ENCODE results near the gene ROBO1.
"Not testable (repeated sequence)": the region's sequence is repeated elsewhere in the genome, so short reads cannot be mapped to it uniquely, and the experiment has no call there.

Gene ROBO1

DNA sequence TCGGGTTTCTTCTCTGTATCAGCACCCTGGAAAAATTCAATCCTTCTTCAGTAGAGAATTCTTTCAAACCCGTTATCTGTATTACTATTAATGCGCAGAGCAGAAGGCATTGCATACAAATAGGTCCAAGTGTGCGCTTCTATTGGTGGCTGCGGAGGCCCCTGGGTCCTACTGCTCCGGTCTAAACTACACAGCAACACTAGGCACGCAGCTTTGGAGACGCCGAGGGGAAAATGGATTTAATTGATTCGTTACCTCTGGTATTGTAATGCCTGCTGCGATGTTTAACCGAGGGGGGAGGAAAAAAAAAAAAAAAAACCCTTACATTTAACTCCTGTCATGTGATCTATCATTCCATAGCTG lies at the start of gene ROBO1:
Gene ROBO1 (minus strand): TSS at position 94 of the 363 bp plus-strand sequence.
- Histone ChIP-seq H3K36me3 (ENCODE audit: insufficient read depth, low read depth, low read length) (no peaks in the 10 kb centered on the region), H3K27me3 (ENCODE audit: insufficient read depth, low read length) (peaks cover 47% of the 10 kb centered on the region), H3K4me3 (ENCODE audit: low read length) (peak within 1 kb of the TSS; percentile 73), H3K27ac (ENCODE audit: low read length) (no peak within 1 kb of the TSS), H3K9ac (ENCODE audit: low read depth, low read length) (no peak within 1 kb of the TSS), H3K9me3 (ENCODE audit: insufficient read depth, low read depth, low read length) (no peaks in the 10 kb centered on the region), H3K4me1 (ENCODE audit: insufficient read depth, low read length) (peaks cover 8% of the 10 kb centered on the region; the same call in 1 of the 2 replicates)

DNA sequence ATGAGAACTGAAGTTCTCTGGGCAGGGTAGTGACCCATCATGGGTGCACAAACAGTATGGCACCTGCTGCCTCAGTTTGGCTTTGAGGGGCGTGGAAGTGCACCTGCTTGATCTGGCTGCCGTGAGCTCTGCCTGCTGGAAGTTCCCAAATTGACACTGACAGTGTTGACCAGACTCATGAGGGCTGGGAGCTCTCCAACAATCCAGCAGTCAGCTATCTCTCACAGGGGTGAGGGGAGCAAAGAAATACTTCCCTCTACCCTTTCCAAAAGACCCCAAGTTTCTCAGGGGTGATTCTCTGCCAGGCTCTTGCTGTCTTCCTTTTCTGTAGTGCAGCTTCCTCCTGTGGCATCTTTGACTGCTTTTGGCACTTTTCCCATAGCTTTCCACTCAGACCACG lies 49.4 kb upstream of the ROBO1 start:
- peaks cover 2% of the 10 kb centered on the region; the same call in 1 of the 2 replicates for H3K4me1 ChIP-seq (ENCODE audit: insufficient read depth, low read length)
- no peak overlapping the region for H3K9ac ChIP-seq (ENCODE audit: low read depth, low read length)
- no peaks in the 10 kb centered on the region for H3K9me3 ChIP-seq (ENCODE audit: insufficient read depth, low read depth, low read length)
- H3K36me3 ChIP-seq (ENCODE audit: insufficient read depth, low read depth, low read length) = no peaks in the 10 kb centered on the region
- H3K27ac ChIP-seq (ENCODE audit: low read length) = no peak overlapping the region
- no peak overlapping the region for H3K4me3 ChIP-seq (ENCODE audit: low read length)
- no peaks in the 10 kb centered on the region for H3K27me3 ChIP-seq (ENCODE audit: insufficient read depth, low read length)

DNA sequence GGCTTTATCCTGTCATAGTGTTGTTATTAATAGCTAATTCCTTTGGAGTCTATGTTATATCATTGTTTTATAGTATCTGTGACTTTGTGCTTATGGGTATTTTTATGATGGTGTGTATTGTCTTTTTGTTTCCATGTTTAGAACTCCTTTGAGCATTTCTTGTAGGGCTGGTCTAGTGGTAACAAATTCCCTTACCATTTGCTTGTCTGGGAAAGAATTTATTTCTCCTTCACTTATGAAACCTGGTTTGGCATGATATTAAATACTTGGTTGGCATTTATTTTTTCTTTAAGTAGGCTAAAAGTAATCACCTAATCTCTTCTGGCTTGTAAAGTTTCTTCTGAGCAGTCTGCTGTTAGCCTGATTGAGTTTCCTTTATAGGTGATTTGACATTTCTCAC lies 47.7 kb upstream of the ROBO1 start:
- Histone ChIP-seq H3K9ac (ENCODE audit: low read depth, low read length) (no peak overlapping the region), H3K4me3 (ENCODE audit: low read length) (no peak overlapping the region), H3K27me3 (ENCODE audit: insufficient read depth, low read length) (no peaks in the 10 kb centered on the region), H3K4me1 (ENCODE audit: insufficient read depth, low read length) (no peaks in the 10 kb centered on the region), H3K36me3 (ENCODE audit: insufficient read depth, low read depth, low read length) (no peaks in the 10 kb centered on the region), H3K27ac (ENCODE audit: low read length) (no peak overlapping the region), H3K9me3 (ENCODE audit: insufficient read depth, low read depth, low read length) (no peaks in the 10 kb centered on the region)

DNA sequence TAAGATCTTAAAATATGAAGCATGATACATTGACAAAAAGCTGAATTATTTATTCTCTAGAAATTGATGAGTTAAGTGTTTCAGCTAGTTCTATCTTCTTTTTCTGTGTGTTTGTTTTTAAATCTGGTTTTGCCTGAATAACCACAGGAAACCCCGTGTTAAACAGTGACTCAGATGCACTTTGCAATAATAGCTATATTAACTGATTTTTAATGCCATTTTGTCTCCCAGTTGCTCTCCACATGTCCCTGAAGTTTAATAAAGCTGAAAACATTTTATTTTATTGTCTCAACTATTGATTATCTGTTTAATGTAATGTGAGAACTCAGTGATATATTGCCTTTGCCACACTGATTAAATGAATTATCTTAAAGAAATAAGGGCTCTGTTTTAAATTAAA lies 42.8 kb upstream of the ROBO1 start:
- H3K27ac ChIP-seq (ENCODE audit: low read length) = no peak overlapping the region
- no peak overlapping the region for H3K4me3 ChIP-seq (ENCODE audit: low read length)
- no peaks in the 10 kb centered on the region for H3K36me3 ChIP-seq (ENCODE audit: insufficient read depth, low read depth, low read length)
- no peak overlapping the region for H3K9ac ChIP-seq (ENCODE audit: low read depth, low read length)
- H3K4me1 ChIP-seq (ENCODE audit: insufficient read depth, low read length) = no peaks in the 10 kb centered on the region
- no peaks in the 10 kb centered on the region for H3K9me3 ChIP-seq (ENCODE audit: insufficient read depth, low read depth, low read length)
- no peaks in the 10 kb centered on the region for H3K27me3 ChIP-seq (ENCODE audit: insufficient read depth, low read length)

DNA sequence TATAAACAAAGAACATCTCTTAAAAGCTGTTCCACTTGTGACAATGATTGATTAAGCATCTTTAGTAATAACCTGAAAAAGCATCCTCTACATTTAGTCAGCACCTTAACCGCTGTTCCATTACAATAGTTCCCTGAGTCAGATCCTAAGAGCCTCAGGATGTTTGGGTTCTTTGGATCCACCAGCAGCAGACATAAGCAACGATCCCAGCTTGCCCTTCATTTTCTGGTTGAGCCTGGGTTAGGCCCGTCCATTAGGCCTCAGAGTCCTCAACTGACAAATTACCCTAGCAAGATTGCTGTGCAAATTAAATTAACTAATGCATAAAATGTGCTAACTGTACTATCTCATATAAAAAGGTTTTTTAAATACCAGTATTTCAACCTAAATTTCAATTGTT lies 42.3 kb upstream of the ROBO1 start:
- no peak overlapping the region for H3K9ac ChIP-seq (ENCODE audit: low read depth, low read length)
- no peaks in the 10 kb centered on the region for H3K4me1 ChIP-seq (ENCODE audit: insufficient read depth, low read length)
- H3K4me3 ChIP-seq (ENCODE audit: low read length) = no peak overlapping the region
- no peaks in the 10 kb centered on the region for H3K9me3 ChIP-seq (ENCODE audit: insufficient read depth, low read depth, low read length)
- no peaks in the 10 kb centered on the region for H3K27me3 ChIP-seq (ENCODE audit: insufficient read depth, low read length)
- no peaks in the 10 kb centered on the region for H3K36me3 ChIP-seq (ENCODE audit: insufficient read depth, low read depth, low read length)
- H3K27ac ChIP-seq (ENCODE audit: low read length) = no peak overlapping the region

DNA sequence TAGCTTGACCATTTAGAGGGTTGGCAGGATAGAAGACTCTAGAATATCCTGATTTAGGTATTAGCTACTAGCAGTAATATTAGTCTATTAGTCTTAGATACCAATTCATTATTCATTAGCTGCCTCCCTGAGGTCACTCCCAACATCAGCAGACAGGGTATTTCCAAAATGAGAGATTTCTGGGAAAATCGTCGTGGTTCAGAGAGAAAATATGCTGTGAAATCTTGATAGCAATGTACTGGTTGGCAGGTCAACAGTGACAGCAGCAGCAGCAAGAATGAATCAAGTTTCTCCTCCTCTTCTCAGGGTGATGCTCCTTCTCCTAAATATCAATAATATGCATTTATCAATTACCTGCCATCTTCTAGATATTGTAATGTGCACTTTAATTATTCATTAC lies 41.3 kb upstream of the ROBO1 start:
- Histone ChIP-seq H3K27ac (ENCODE audit: low read length) (no peak overlapping the region), H3K27me3 (ENCODE audit: insufficient read depth, low read length) (no peaks in the 10 kb centered on the region), H3K4me1 (ENCODE audit: insufficient read depth, low read length) (no peaks in the 10 kb centered on the region), H3K9ac (ENCODE audit: low read depth, low read length) (no peak overlapping the region), H3K9me3 (ENCODE audit: insufficient read depth, low read depth, low read length) (no peaks in the 10 kb centered on the region), H3K4me3 (ENCODE audit: low read length) (no peak overlapping the region), H3K36me3 (ENCODE audit: insufficient read depth, low read depth, low read length) (no peaks in the 10 kb centered on the region)

DNA sequence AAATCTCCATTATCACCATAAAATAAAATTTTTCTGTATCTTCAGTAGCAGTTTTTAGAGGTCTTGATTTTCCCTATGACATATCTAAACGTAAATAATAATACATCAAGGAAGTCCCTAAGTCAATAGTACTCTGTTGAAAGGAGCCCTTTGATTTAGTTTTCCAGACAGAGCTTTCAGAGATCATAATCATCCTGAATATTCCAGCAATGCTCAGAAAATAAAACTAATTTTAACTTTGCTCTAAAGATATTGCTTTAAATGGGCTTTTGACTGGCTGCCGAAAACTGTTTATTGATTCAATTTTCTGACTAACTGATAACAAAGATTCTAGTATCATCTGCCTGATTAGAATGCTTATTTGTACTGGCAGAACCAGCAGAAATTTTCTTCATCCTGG lies 40.7 kb upstream of the ROBO1 start:
- H3K9me3 ChIP-seq (ENCODE audit: insufficient read depth, low read depth, low read length) = no peaks in the 10 kb centered on the region
- no peaks in the 10 kb centered on the region for H3K4me1 ChIP-seq (ENCODE audit: insufficient read depth, low read length)
- no peaks in the 10 kb centered on the region for H3K27me3 ChIP-seq (ENCODE audit: insufficient read depth, low read length)
- H3K9ac ChIP-seq (ENCODE audit: low read depth, low read length) = no peak overlapping the region
- no peak overlapping the region for H3K4me3 ChIP-seq (ENCODE audit: low read length)
- no peaks in the 10 kb centered on the region for H3K36me3 ChIP-seq (ENCODE audit: insufficient read depth, low read depth, low read length)
- H3K27ac ChIP-seq (ENCODE audit: low read length) = no peak overlapping the region

DNA sequence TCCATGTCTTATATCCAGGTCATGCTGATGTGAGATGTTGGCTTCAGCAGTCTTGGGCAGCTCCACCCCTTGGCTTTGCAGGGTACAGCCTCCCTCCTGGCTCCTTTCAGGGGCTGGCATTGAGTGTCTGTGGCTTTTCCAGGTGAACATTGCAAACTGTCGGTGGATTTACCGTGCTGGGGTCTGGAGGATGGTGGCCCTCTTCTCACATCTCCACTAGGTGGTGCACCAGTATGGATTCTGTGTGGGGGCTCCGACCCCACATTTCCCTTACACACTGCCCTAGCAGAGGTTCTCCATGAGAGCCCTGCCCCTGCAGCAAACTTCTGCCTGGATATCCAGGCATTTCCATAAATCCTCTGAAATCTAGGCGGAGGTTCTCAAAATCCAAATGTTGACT lies 22.4 kb upstream of the ROBO1 start:
- not testable (repeated sequence) for H3K9ac ChIP-seq (ENCODE audit: low read depth, low read length); H3K4me1 ChIP-seq (ENCODE audit: insufficient read depth, low read length); H3K27ac ChIP-seq (ENCODE audit: low read length); H3K27me3 ChIP-seq (ENCODE audit: insufficient read depth, low read length); H3K36me3 ChIP-seq (ENCODE audit: insufficient read depth, low read depth, low read length); H3K9me3 ChIP-seq (ENCODE audit: insufficient read depth, low read depth, low read length); H3K4me3 ChIP-seq (ENCODE audit: low read length)

DNA sequence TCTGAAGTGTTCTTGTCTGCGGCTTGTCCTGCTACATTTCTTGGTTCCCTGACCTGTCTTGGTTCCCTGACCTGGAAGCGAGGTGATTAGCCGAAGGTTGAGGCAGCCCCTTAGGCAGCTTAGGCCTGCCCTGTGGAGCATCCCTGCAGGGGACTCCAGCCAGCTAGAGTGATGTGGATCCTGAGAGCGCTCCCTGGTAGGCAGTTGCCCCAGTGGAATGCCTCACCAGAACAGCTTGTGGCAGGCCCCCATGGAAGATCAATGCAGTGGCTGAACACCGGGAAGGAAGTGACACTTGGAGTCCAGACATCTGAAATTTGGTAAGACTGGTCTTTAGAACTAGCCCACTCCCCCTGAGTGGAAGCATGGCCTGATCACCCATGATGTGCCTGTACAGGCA lies 5.5 kb upstream of the ROBO1 start:
- H3K36me3 ChIP-seq (ENCODE audit: insufficient read depth, low read depth, low read length) = no peaks in the 10 kb centered on the region
- peaks cover 4% of the 10 kb centered on the region; the same call in 1 of the 2 replicates for H3K4me1 ChIP-seq (ENCODE audit: insufficient read depth, low read length)
- H3K9me3 ChIP-seq (ENCODE audit: insufficient read depth, low read depth, low read length) = peaks cover 3% of the 10 kb centered on the region; the same call in 1 of the 2 replicates
- H3K4me3 ChIP-seq (ENCODE audit: low read length) = no peak overlapping the region
- no peak overlapping the region for H3K9ac ChIP-seq (ENCODE audit: low read depth, low read length)
- H3K27me3 ChIP-seq (ENCODE audit: insufficient read depth, low read length) = peaks cover 4% of the 10 kb centered on the region
- no peak overlapping the region for H3K27ac ChIP-seq (ENCODE audit: low read length)

DNA sequence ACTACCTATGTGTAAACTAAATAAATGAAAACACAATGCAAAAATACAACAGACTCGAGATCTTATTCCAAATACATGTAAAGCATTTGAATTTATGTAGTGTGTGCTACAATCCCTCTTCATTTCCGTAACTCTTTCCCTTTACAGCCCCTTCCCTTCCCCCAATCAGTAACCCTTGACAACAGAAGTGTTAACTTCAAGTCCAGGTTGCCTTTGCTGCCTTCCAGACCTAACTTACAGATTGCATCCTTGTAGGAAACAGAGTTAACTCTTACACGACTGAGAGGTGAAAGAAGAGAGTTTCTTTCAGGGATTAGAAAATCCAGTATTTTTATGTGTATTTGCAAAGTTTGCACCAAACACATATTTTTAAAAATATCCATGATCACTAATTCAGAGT lies 1.4 kb upstream of the ROBO1 start:
- peaks cover 45% of the 10 kb centered on the region for H3K27me3 ChIP-seq (ENCODE audit: insufficient read depth, low read length)
- peaks cover 3% of the 10 kb centered on the region; the same call in 1 of the 2 replicates for H3K9me3 ChIP-seq (ENCODE audit: insufficient read depth, low read depth, low read length)
- no peak overlapping the region for H3K27ac ChIP-seq (ENCODE audit: low read length)
- no peak overlapping the region for H3K4me3 ChIP-seq (ENCODE audit: low read length)
- peaks cover 8% of the 10 kb centered on the region; the same call in 1 of the 2 replicates for H3K4me1 ChIP-seq (ENCODE audit: insufficient read depth, low read length)
- no peaks in the 10 kb centered on the region for H3K36me3 ChIP-seq (ENCODE audit: insufficient read depth, low read depth, low read length)
- H3K9ac ChIP-seq (ENCODE audit: low read depth, low read length) = no peak overlapping the region

DNA sequence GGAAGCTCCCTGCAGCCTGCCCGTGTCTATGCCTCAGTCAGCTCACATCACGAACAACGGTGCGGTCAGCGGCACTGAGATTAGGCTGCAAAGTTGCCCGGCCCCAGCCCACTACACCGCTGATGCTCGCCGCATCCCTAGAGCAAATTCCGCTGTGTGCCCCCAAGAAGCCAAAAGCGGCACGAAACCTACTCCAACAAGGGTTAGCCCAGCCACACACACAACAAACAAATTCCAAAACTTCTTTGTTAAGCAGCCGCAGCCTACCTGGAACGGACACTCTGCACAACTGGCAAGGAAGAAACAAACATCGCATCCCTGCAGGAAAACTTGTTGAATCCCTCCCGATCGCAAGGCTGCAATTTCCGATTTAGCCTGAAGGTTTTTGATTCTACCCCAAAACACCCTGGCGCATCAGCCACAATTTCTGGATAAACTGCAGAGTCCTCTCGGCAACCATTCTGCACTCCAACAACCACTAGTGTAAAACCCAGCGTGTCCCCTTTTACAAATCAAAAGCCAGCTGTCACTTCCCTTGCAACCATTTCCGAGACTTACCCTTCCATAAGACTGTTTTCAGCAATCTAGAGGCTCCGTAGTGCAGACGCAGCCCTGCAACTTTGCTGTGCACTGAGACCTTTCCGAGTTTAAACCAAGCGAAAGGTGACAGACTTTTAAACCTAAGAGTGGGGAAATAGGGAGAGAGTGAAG lies 449 bp downstream of the ROBO1 start:
- Histone ChIP-seq H3K4me1 (ENCODE audit: insufficient read depth, low read length) (peaks cover 8% of the 10 kb centered on the region; the same call in 1 of the 2 replicates), H3K27me3 (ENCODE audit: insufficient read depth, low read length) (peaks cover 47% of the 10 kb centered on the region), H3K9ac (ENCODE audit: low read depth, low read length) (no peak overlapping the region), H3K9me3 (ENCODE audit: insufficient read depth, low read depth, low read length) (no peaks in the 10 kb centered on the region), H3K27ac (ENCODE audit: low read length) (no peak overlapping the region), H3K36me3 (ENCODE audit: insufficient read depth, low read depth, low read length) (no peaks in the 10 kb centered on the region), H3K4me3 (ENCODE audit: low read length) (peak overlapping the region; percentile 73)

DNA sequence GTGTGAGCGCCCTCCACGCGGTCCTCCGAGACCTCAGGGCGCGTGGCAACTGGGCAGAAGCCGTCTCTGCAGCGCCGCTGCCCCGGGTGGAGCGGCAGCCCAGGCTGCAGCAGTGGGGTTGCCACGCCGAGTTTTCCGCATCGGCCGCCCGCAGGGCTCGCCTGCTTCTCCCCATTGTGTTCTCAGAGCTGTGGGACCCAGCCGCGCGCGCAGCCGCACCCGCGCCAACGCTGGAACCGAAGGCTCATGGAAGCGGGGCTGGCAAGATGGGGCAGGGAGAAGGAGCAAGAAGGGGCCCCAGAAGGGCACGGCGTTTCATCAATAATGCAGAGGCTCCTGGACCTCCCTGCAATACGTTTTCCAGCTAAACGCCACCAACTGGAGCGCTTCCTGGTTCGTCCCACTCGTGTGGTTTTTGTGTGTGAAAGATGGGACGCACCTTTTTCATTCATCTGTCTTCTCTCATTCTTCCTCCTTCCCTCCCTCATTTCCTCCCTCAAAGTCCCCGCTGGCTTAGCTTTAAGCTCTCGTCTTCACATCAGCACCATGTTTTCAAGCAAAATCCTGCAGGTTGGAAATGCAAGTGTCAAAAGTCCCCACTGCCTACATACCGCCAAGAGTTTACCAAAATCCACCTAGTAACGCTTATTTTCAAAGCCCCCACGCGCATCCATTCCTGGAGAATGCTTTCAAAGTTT lies 1.2 kb downstream of the ROBO1 start:
- Histone ChIP-seq H3K9me3 (ENCODE audit: insufficient read depth, low read depth, low read length) (no peaks in the 10 kb centered on the region), H3K4me3 (ENCODE audit: low read length) (peak overlapping the region; percentile 73), H3K27me3 (ENCODE audit: insufficient read depth, low read length) (peaks cover 47% of the 10 kb centered on the region), H3K36me3 (ENCODE audit: insufficient read depth, low read depth, low read length) (no peaks in the 10 kb centered on the region), H3K27ac (ENCODE audit: low read length) (no peak overlapping the region), H3K4me1 (ENCODE audit: insufficient read depth, low read length) (peaks cover 8% of the 10 kb centered on the region; the same call in 1 of the 2 replicates), H3K9ac (ENCODE audit: low read depth, low read length) (no peak overlapping the region)
